HepG2 (cell line): Measurements from ENCODE around the gene CADM1. TPM values are rescaled to one million over a fixed set of nuclear protein-coding genes. Genes with fewer than 3 reads are reported as not detected.
A peak's percentile ranks its signal among the peaks of the same experiment; 100 is the strongest.

Experiments
- ARHGAP35 ChIP-seq: sonication (generic); formaldehyde crosslinking; IDR thresholded peaks from 2 replicates; pipeline ENCODE4 v1.9.0; 2022; ENCODE audit warnings: mild to moderate bottlenecking, inconsistent platforms, moderate library complexity, missing genetic modification reagents, borderline replicate concordance
- DPF2 ChIP-seq: sonication (generic); formaldehyde crosslinking; IDR thresholded peaks from 2 replicates; pipeline ENCODE4 v1.4.0; 2020; ENCODE audit warnings: mild to moderate bottlenecking, low read depth, missing genetic modification reagents, borderline replicate concordance
- HNF1B ChIP-seq: sonication (generic); formaldehyde crosslinking; IDR thresholded peaks from 2 replicates; pipeline ENCODE4 v1.5.1; 2020; ENCODE audit warnings: mild to moderate bottlenecking, moderate library complexity, missing genetic modification reagents
- ISL2 ChIP-seq: sonication (generic); formaldehyde crosslinking; IDR thresholded peaks from 2 replicates; pipeline ENCODE4 v1.5.0; 2020; ENCODE audit warnings: missing genetic modification reagents
- MAFG ChIP-seq: sonication (generic); formaldehyde crosslinking; IDR thresholded peaks from 2 replicates; pipeline ENCODE4 v1.5.1; 2020; ENCODE audit warnings: mild to moderate bottlenecking, missing genetic modification reagents
- MEIS2 ChIP-seq: sonication (generic); formaldehyde crosslinking; IDR thresholded peaks from 2 replicates; pipeline ENCODE4 v1.9.0; 2021; ENCODE audit warnings: mild to moderate bottlenecking, missing genetic modification reagents
- MNT ChIP-seq: fragments of 450-650 bp; IDR thresholded peaks from 2 replicates; pipeline ENCODE4 v1.6.1; 2016
- NR2C2 ChIP-seq: sonication (generic); formaldehyde crosslinking; IDR thresholded peaks from 2 replicates; pipeline ENCODE4 v1.4.0; 2020; ENCODE audit warnings: missing genetic modification reagents, mild to moderate bottlenecking, moderate library complexity, borderline replicate concordance
- PRPF4 ChIP-seq: fragments of 200-400 bp; formaldehyde crosslinking; IDR thresholded peaks from 2 replicates; pipeline ENCODE4 v1.6.1; 2016; ENCODE audit warnings: low read length, low read depth; ENCODE audit not compliant: poor library complexity, severe bottlenecking
- RARG ChIP-seq: sonication (generic); formaldehyde crosslinking; IDR thresholded peaks from 2 replicates; pipeline ENCODE4 v1.4.0; 2020; ENCODE audit warnings: low read depth, mild to moderate bottlenecking, missing genetic modification reagents
- RFX5 ChIP-seq: IDR thresholded peaks from 2 replicates; pipeline ENCODE4 v1.6.1; 2011; ENCODE audit warnings: low read depth, low read length, improper control_type of control experiment
- ZFP36L2 ChIP-seq: sonication (generic); formaldehyde crosslinking; IDR thresholded peaks from 2 replicates; pipeline ENCODE4 v1.4.0; 2020; ENCODE audit warnings: missing genetic modification reagents
- ZKSCAN8 ChIP-seq: IDR thresholded peaks from 2 replicates; pipeline ENCODE4 v1.6.1; 2016; ENCODE audit warnings: borderline replicate concordance, missing genetic modification reagents, missing compliant biosample characterization
- ZNF20 ChIP-seq: sonication (generic); formaldehyde crosslinking; IDR thresholded peaks from 2 replicates; pipeline ENCODE4 v1.4.0; 2020; ENCODE audit warnings: mild to moderate bottlenecking, moderate library complexity, missing genetic modification reagents
- ZNF281 ChIP-seq: sonication (generic); formaldehyde crosslinking; IDR thresholded peaks from 2 replicates; pipeline ENCODE4 v1.4.0; 2020; ENCODE audit warnings: missing genetic modification reagents, borderline replicate concordance
- ZNF3 ChIP-seq: IDR thresholded peaks from 2 replicates; pipeline ENCODE4 v1.7.0; 2017; ENCODE audit warnings: inconsistent platforms
- ZNF44 ChIP-seq: sonication (generic); formaldehyde crosslinking; IDR thresholded peaks from 2 replicates; pipeline ENCODE4 v1.5.1; 2020; ENCODE audit warnings: mild to moderate bottlenecking, missing genetic modification reagents
- ZNF557 ChIP-seq: sonication (generic); formaldehyde crosslinking; IDR thresholded peaks from 2 replicates; pipeline ENCODE4 v1.4.0; 2020; ENCODE audit warnings: missing genetic modification reagents
- polyA plus RNA-seq, 8 experiments: library from polyadenylated mRNA; depleted of rRNA in 3 of 8; stranded (reverse) in 7 of 8; unstranded in 1 of 8; fragments of >200 nt; fragmentation: Illumina TruSeq in 4 of 8; extraction: Trizol in 4 of 8; gene quantifications; 2 replicates each; pipeline versions ENCODE4 v1.2.1 to v1.2.3, GENCODE V29; 2011 to 2016; ENCODE audit warnings: low read depth in 4 of 8, missing spikeins in 1 of 8, mixed read lengths in 1 of 8; ENCODE audit not compliant: insufficient read depth in 1 of 8
- total RNA-seq, 5 experiments: library from RNA; depleted of rRNA; stranded (reverse); fragments of >200 nt; fragmentation: Illumina TruSeq; extraction: Trizol; gene quantifications; 2 replicates each; pipeline ENCODE4 v1.2.3, GENCODE V29; 2016; ENCODE audit warnings: low read depth in 1 of 5
- TF ChIP-seq, protein P1 (sequence below): sonication (generic); formaldehyde crosslinking; IDR thresholded peaks from 2 replicates; pipeline ENCODE4 v1.8.0; 2022; ENCODE audit warnings: mild to moderate bottlenecking, missing genetic modification reagents, moderate library complexity
- TF ChIP-seq, protein P2 (sequence below): sonication (generic); formaldehyde crosslinking; IDR thresholded peaks from 2 replicates; pipeline ENCODE4 v1.8.0; 2022; ENCODE audit warnings: missing genetic modification reagents, mild to moderate bottlenecking, borderline replicate concordance

The CADM1 gene
- total and polyA plus RNA-seq, 2 of the 13 experiments (the other 11 are each of a cell fraction or from before 2014, with no cell fraction given), result 71.3 to 122 TPM

- TF ChIP-seq, protein P1, sequence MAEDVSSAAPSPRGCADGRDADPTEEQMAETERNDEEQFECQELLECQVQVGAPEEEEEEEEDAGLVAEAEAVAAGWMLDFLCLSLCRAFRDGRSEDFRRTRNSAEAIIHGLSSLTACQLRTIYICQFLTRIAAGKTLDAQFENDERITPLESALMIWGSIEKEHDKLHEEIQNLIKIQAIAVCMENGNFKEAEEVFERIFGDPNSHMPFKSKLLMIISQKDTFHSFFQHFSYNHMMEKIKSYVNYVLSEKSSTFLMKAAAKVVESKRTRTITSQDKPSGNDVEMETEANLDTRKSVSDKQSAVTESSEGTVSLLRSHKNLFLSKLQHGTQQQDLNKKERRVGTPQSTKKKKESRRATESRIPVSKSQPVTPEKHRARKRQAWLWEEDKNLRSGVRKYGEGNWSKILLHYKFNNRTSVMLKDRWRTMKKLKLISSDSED, result no peak
- TF ChIP-seq DPF2 (CRISPR knock-in tag) (no peak), MEIS2 (0 out of 2 replicates have a peak, but pooled peaks have one; percentile 47), ZNF3 (CRISPR knock-in tag) (no peak), PRPF4 (no peak), NR2C2 (peak; percentile 26; the same call in 1 of the 2 replicates), ZKSCAN8 (CRISPR knock-in tag) (no peak), ZNF20 (CRISPR knock-in tag) (no peak), ISL2 (CRISPR knock-in tag) (0 out of 2 replicates have a peak, but pooled peaks have one; percentile 22), HNF1B (0 out of 2 replicates have a peak, but pooled peaks have one; percentile 21), ZNF281 (CRISPR knock-in tag) (no peak), MAFG (CRISPR knock-in tag) (no peak), ZFP36L2 (CRISPR knock-in tag) (no peak), MNT (no peak), ZNF557 (CRISPR knock-in tag) (no peak), RARG (CRISPR knock-in tag) (no peak), ZNF44 (no peak), ARHGAP35 (CRISPR knock-in tag) (no peak), RFX5 (no peak)
- TF ChIP-seq, protein P2, sequence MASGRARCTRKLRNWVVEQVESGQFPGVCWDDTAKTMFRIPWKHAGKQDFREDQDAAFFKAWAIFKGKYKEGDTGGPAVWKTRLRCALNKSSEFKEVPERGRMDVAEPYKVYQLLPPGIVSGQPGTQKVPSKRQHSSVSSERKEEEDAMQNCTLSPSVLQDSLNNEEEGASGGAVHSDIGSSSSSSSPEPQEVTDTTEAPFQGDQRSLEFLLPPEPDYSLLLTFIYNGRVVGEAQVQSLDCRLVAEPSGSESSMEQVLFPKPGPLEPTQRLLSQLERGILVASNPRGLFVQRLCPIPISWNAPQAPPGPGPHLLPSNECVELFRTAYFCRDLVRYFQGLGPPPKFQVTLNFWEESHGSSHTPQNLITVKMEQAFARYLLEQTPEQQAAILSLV (CRISPR knock-in tag), result no peak
Measured at GRCh38 chr11:115525531-115526006, 21.4 kb upstream of the CADM1 start (continued).
